Thoracic aorta (tissue), 2 donors: ENCODE data around the gene KAZN. TPM values are rescaled to one million over a fixed set of nuclear protein-coding genes. Genes with fewer than 3 reads are reported as not detected.

Experiments
- ATAC-seq: fragments of 150-250 bp; one replicate; pipeline ENCODE4 v1.8.0; 2017; ENCODE audit warnings: low read depth; ENCODE audit not compliant: insufficient number of reproducible peaks, low FRiP score
- DNase-seq: peaks from one replicate; pipeline ENCODE4 v3.0.0-alpha.2; 2020; ENCODE audit warnings: low spot score
- H3K27ac ChIP-seq, 2 donors: fragments of 200-600 bp; sonication (generic); 1 replicate in 1 of 2; 2 replicates in 1 of 2; pipeline ENCODE4 v1.5.1; 2016; ENCODE audit warnings: mild to moderate bottlenecking in 2 of 2, moderate library complexity in 2 of 2
- H3K27me3 ChIP-seq: fragments of 200-600 bp; sonication (generic); replicated peaks from 2 replicates; pipeline ENCODE4 v1.6.0; 2016; ENCODE audit warnings: mild to moderate bottlenecking; ENCODE audit not compliant: insufficient read depth
- H3K36me3 ChIP-seq: fragments of 200-600 bp; sonication (generic); one replicate; pipeline ENCODE4 v1.5.1; 2016
- H3K4me1 ChIP-seq, 2 donors: fragments of 200-600 bp; sonication (generic); 1 replicate in 1 of 2; 2 replicates in 1 of 2; pipeline versions ENCODE4 v1.5.1 to v1.6.0; 2016; ENCODE audit warnings: low read depth in 2 of 2, mild to moderate bottlenecking in 1 of 2; ENCODE audit not compliant: control insufficient read depth in 1 of 2
- H3K4me3 ChIP-seq: fragments of 200-600 bp; sonication (generic); 2 replicates; pipeline ENCODE4 v1.5.1; 2016; ENCODE audit warnings: mild to moderate bottlenecking
- H3K9me3 ChIP-seq: fragments of 200-600 bp; sonication (generic); 2 replicates; pipeline ENCODE4 v1.5.1; 2016
- CTCF ChIP-seq: fragments of 200-600 bp; sonication (generic); IDR thresholded peaks from one replicate; pipeline ENCODE4 v1.5.1; 2019; ENCODE audit warnings: antibody characterized with exemption
- total RNA-seq, 2 donors: library from RNA; depleted of rRNA; stranded (reverse); fragments of >200 nt; gene quantifications; one replicate each; pipeline versions ENCODE4 v1.1.0 to v1.2.3, GENCODE V29; 2016

KAZN gene
- total RNA-seq, 2 donors from 2014 or later = 17.4 to 30.3 TPM

- Histone ChIP-seq H3K4me3 (no peak overlapping the region), H3K27me3 (no peaks in the 10 kb centered on the region), H3K27ac (no peak overlapping the region), H3K36me3 (no peaks in the 10 kb centered on the region), H3K4me1 (no peaks in the 10 kb centered on the region), H3K9me3 (no peaks in the 10 kb centered on the region)
- DNase-seq (no peak), ATAC-seq (no peak)
- no peak for TF ChIP-seq CTCF
Observed at GRCh38 chr1:14661222-14661621, 62.7 kb downstream of the KAZN start.

GRCh38 chr1:14662116-14662515 lies 63.6 kb downstream of the KAZN start:
- Histone ChIP-seq H3K27me3 (no peaks in the 10 kb centered on the region), H3K4me3 (no peak overlapping the region), H3K9me3 (no peaks in the 10 kb centered on the region), H3K4me1 (no peaks in the 10 kb centered on the region), H3K36me3 (no peaks in the 10 kb centered on the region), H3K27ac (no peak overlapping the region)
- DNase-seq (no peak), ATAC-seq (no peak)
- no peak for TF ChIP-seq CTCF

GRCh38 chr1:14663773-14664172 lies 65.3 kb downstream of the KAZN start:
- no peaks in the 10 kb centered on the region for H3K9me3 ChIP-seq
- no peaks in the 10 kb centered on the region for H3K27me3 ChIP-seq
- no peak overlapping the region for H3K27ac ChIP-seq
- no peak for TF ChIP-seq CTCF
- no peak overlapping the region for H3K4me3 ChIP-seq
- no peak for DNase-seq
- ATAC-seq = no peak
- no peaks in the 10 kb centered on the region for H3K36me3 ChIP-seq
- H3K4me1 ChIP-seq = no peaks in the 10 kb centered on the region

- DNase-seq = no peak
- H3K27ac ChIP-seq = no peak overlapping the region
- no peak for TF ChIP-seq CTCF
- no peaks in the 10 kb centered on the region for H3K4me1 ChIP-seq
- no peaks in the 10 kb centered on the region for H3K36me3 ChIP-seq
- no peak for ATAC-seq
- no peaks in the 10 kb centered on the region for H3K27me3 ChIP-seq
- no peak overlapping the region for H3K4me3 ChIP-seq
- H3K9me3 ChIP-seq = no peaks in the 10 kb centered on the region
Observed at GRCh38 chr1:14666373-14666772, 67.9 kb downstream of the KAZN start.

GRCh38 chr1:14666962-14667650 lies 68.6 kb downstream of the KAZN start:
- TF ChIP-seq CTCF = no peak
- ATAC-seq = no peak
- Histone ChIP-seq H3K4me3 (no peak overlapping the region), H3K27ac (no peak overlapping the region), H3K4me1 (no peaks in the 10 kb centered on the region), H3K27me3 (no peaks in the 10 kb centered on the region), H3K9me3 (no peaks in the 10 kb centered on the region), H3K36me3 (no peaks in the 10 kb centered on the region)
- no peak for DNase-seq
